ENCODE data around the gene PTPRN2.
"Not testable (repeated sequence)": the region's sequence is repeated elsewhere in the genome, so short reads cannot be mapped to it uniquely, and the experiment has no call there.

PTPRN2 gene

DNA sequence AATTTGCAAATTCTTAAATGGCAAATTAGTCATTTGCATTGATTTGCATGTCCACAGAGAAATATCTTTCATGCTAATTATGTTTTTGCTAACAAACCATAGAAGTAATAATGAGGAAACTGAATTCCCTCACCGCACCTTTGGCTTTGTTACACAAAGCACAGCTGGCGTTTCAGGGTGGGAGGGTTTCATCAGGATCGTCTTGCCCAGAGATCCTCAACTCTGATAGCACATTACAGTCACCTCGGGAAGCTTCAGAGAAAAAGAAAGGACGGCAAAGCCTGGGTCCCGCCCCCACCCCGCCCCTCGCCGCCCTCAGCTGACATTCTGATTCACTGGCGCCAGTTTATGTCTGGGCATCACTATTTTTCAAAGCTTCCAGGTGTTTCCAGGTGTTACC is 119.4 kb downstream of the PTPRN2 start:
- no peak for DNase-seq (ENCODE audit: low read depth)

DNA sequence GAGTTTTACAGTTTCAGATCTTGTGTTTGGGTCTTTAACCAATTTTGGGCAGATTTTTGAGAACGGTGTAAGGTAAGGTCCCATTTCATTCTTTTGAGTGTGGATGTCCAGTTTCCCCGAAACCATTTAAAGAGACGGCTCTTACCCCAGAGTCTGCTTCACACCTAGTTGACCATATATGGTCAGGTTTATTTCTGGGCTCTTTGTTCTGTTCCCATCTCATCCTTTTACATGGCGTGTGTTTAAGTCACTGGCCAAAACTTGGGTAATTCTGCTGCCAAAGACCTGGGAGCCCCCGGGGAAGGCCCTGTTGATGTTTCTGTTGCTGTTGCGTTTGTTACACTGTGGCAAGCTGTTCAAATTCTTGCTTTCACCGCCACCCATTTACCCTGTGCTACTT is 120.1 kb downstream of the PTPRN2 start:
- DNase-seq (ENCODE audit: low read depth) = no peak

DNA sequence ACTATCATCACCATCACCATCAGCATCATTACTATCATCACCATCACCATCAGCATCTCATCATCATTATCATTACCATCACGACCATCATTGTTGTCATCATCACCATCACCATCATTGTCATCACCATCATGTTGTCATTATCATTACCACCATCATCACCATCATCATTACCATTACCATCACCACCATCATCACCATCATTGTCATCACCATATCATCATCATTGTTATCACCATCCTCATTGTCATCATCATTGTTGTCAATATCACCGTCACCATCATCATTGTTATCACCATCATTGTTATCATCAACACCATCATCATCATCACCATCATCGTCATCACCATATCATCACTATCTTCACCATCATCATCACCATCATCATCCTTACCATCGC is 124.3 kb downstream of the PTPRN2 start:
- DNase-seq (ENCODE audit: low read depth) = no peak

DNA sequence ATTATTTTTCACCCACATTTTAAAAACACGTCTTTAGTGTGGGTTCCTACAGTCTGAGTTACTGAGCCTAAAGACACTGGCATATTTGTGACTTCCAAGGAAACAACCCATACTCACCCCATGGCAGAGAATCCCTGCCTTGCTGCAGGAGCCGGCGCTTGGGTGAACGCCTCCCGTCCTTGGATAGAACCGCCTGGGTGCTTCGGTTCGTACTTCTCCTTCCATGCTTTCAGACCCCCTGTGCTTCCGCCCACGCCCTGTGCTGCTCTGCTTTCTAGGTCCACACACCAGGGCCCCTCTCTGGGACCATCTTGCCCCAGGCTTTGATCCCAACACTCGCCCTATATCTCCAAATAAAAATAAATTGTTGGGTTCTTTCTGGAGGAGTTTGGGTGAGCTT is 125.8 kb downstream of the PTPRN2 start:
- no peak for DNase-seq (ENCODE audit: low read depth)

DNA sequence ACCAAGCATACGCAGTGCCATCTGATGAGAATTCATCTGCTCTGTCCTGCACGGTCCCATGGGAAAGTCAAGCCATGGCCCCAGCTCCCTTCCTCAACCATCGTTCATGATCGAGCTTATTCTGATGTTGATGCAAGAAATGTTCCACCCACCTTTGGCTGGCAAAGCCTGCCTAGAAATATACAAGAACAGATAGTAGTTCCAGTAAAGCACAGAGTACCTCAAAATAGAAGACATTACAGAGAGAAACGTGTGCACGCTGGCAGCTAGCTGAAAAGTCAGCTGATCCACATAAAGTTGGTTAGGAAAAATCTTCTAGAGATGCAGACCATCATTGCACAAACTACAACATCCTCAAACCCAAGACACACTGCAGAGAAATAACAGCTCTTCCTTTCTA is 127.0 kb downstream of the PTPRN2 start:
- DNase-seq (ENCODE audit: low read depth) = no peak

DNA sequence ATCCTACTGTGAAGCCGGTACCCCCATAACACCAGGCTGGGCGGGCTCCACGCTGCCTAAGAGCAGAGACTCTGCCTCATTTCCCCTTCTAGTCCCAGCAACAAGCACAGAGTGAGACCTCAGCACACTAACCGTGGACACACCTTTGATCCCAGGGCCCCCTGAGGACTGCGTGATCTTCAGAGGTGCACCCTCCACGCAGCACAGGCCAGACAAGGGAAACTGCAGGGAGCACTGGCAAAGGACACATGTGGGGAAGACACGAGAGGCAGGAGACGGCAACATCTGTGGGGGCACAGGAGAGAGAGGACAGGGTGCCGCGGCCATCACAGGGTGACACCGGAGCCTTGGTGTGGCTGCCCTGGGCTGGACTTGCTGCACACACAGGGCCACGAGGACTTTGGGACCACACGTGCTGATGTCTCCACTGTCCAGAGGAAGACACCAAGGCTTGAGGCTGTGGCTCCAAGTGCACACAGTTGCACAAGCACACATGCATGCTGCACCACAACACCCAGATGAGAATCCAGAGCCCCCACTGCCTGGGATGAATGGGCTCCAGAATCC is 128.8 kb downstream of the PTPRN2 start:
- DNase-seq (ENCODE audit: low read depth) = no peak

DNA sequence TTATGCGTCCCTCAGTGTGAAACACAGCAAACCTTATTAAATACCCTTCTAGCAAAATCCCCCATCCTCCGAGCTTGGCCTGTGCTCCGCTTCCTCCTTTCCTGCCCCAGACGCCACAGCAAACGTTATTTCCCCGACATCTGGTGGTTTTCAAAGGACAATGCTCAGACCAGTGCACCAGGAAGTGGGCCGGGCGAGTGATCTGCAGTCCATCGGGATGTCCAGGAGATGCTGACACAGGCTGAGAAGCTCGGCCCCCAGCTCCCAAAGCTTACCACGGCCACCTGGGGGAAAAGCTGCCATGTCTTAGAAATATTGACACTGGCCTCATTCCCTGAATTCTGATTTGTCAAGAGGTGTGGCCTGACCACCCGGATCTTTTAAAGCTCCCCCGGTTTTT is 129.5 kb downstream of the PTPRN2 start:
- no peak for DNase-seq (ENCODE audit: low read depth)

DNA sequence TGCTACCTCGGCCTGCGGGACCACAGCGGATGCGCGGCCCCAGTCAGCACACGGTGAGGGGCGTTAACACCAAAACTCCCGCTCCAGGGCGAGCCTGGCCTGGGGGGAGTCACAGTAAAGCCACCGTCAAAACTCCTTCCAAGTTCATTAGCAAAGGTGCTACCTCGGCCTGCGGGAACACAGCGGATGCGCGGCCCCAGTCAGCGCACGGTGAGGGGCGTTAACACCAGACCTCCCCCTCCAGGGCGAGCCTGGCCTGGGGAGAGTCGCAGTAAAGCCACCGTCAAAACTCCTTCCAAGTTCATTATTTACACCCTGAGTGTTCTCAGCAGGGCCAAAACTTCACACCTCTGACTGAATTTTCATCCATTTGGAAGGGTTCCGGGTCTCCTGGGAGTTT is 130.0 kb downstream of the PTPRN2 start:
- DNase-seq (ENCODE audit: low read depth) = not testable (repeated sequence)

DNA sequence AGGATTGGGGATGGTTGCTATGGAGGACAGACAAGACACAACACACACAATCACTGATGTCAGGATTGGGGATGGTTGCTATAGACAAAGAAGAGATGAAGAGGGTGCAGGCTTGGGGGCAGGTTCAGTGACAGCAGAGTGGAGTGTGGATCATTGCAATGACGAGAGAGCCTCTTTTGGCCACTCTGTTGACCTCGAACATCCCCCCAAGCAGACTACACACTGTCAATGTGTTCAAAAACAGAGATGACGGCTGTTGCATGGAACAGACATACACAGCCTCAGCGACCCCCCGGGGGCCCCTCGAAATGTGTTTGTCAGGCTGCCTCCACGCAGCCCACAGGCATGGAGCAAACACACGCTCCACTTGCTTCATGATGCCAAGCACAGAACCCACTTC is 133.0 kb downstream of the PTPRN2 start:
- no peak for DNase-seq (ENCODE audit: low read depth)

DNA sequence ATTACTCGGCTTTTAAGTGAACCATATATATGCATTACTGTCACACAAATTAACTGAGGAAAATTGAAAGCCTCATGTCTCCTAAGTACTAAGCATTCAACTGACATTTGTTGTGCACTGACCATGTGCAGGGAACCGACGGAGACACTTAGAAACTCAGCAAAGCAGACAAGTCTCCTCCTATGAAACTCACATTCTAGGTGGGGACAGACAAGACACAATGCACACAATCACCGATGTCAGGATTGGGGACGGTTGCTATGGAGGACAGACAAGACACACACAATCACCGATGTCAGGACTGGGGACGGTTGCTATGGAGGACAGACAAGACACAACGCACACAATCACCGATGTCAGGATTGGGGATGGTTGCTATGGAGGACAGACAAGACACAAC is 134.0 kb downstream of the PTPRN2 start:
- no peak for DNase-seq (ENCODE audit: low read depth)

DNA sequence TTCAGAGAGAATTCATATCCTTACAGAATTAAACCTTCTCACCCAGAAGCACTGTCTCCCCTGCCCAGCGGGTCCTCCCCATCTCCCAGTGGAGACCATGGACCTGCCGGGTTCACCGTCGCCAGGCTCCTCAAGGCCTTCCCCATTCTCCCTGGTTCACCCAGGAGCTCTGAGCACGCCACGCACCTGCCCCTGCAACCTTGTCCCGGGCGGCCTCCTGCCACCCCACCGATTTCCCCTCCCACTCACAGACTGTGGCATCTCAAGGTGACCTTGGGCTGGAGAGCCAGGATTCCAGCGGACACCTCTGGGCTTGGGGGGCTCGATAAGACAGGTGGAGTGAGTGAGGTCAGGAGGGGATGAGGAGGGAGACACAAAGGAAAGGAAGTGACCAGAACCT is 135.3 kb downstream of the PTPRN2 start:
- no peak for DNase-seq (ENCODE audit: low read depth)

DNA sequence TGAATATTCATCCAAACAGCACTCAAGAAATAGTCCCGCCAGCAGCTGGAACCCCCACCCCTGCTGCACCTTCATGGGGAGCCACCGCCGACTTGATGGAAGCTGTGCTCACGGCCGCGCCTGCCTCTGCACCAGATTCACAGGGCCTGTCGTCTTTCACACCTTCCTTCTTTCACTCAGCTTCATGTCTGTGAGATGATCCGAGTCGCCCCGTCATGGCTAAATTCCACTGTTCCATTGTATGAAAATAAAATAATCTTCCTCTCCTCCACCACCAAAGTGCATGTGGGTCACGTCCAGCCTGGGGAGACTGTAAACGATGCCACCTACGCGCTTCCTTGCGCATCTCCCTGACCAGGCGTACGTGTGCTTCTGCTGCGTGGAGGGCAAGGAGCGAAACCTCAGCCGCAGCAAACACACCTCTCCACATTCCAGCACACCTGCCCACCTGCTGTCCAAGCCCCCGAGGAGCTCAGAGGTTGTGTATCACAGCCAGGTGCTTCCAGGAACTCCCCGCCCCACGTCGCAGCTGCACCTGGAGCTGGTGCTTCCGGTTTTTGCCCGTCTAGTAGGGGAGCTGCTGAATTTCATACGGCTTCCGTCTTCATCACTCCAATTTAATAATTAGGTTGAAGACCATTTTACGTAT is 137.0 kb downstream of the PTPRN2 start:
- DNase-seq (ENCODE audit: low read depth) = no peak

DNA sequence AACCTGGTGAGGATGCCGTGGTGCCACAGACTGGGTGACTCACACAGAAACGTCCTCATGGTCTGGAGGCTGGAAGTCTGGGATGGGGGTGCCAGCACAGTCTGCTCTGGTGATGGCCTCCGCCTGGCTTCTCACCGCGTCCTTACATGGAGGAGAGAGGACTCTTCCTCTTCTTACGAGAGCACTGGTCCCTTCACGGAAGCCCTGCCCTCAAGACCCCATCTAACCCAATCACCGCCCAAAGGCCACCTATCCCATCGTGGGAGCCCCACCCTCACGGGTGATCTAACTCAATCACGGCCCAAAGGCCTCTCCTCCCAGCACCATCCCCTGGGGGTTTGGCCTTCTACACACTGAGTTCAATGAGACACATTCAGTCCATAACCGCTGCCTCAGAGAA is 137.7 kb downstream of the PTPRN2 start:
- no peak for DNase-seq (ENCODE audit: low read depth)

DNA sequence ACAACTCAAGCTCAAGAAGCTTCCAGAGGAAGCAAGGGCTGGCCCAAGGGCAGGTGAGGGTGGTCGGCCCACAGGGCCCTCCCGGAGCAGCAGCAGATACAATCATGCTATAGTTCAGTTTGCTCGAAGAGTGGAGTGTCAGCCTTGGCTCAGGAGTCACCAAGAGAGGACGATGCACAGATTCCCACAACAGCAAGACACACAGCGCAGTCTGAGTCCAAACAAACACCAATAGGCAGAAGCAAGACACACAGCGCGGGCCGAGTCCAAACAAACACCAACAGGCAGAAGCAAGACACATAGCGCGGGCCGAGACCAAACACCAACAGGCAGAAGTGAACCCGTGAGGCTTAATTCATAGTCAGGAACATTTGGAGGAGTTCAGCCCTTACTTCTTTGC is 138.4 kb downstream of the PTPRN2 start:
- DNase-seq (ENCODE audit: low read depth) = no peak

DNA sequence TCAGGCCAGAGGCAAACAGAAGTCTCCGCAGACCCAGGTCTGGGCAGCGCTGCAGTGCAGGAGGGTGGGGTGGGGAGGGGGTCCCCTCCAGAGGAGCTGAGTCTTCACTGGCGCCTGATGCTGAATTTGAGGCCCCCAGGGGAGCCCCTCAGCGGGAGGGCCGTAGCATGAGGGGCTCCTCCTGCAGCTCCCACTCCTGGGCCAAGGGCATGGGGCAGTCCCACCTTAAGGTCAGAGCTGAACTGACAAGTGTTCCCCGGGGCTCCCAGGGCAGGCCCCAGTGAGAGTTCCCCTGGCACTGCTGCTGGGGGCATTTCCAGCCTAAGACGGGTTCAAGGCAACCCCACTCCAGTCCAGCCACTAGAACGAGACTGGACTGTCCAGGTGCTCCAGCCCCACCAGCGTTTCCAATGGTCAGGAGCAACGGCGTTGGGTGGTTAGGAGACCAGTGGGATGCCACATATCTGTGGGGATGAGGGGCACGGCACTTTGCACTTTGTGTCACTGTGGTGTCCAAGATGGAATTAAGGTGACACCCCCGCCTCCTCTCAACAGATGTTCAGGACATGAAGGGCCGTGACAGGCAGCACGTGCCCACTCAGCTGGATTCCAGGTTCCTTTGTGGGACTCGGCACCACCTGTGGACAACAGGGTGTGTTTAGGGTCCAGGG is 139.1 kb downstream of the PTPRN2 start:
- no peak for DNase-seq (ENCODE audit: low read depth)

DNA sequence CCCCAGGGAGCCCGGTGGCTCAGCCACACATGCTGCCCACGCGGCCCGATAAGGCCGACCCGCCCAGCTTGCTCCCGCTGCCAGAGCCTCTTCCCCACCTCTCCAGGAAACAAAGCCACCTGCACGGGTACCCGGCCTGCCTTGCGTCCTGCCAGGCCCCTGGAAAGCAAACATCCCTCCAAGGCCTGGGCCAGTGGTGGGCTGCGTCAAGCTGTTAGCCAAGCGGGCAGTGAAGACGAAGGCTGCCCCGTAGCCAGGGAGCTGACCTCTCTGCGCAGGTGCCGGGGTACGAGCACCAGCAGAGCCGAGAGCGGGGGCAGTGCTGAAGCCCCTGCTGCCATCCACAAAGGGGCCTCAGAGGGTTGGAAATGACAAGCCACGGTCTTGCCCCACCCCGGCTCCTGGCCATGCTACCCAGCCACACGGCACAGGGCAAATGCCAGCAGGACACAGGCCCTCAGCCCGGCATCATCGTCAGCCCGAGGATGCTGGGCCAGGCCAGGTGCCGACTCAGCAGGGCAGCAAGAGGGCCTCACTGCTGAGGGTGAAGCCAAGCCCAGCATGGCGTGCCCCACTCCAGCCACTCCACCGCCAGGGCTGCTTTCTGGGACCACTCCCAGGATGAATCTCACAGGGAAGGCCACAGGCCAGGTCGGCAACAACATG is 140.0 kb downstream of the PTPRN2 start:
- no peak for DNase-seq (ENCODE audit: low read depth)

DNA sequence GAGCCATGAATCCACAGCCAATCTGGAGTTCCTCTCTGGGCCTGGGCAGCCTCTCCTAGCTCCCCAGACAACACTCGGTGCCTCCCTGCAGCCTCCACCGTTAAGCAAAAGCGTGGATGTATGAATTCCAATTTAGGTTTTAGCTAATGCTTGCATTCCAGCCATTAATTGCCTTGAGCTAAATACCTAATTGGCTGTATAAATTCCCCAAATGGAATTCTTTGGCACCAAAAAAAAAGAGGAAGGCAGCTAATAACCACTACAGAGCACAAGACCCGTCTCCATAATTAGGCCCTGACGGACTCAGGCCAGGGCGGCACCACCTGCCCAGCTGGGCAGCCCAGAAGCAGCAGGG is 140.5 kb downstream of the PTPRN2 start:
- DNase-seq (ENCODE audit: low read depth) = no peak

DNA sequence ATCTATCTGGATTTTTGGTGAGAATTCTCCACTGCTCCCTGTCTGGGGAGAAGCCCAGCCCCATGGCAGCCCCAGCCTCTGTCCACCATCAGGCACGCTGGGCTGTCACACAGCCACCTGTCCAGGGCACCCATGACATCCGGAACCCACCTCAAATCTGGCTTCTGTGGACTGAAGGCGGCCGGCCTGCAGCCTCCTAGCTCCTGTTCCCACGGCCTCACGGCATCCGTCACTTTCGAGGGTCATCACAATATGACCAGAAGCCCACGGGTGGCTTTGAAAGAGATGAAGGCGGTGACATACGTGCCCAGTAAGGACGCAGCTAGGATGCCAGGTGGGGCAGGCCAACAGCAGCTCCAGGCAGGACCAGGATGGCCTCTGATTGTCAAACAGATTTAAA is 140.9 kb downstream of the PTPRN2 start:
- no peak for DNase-seq (ENCODE audit: low read depth)

DNA sequence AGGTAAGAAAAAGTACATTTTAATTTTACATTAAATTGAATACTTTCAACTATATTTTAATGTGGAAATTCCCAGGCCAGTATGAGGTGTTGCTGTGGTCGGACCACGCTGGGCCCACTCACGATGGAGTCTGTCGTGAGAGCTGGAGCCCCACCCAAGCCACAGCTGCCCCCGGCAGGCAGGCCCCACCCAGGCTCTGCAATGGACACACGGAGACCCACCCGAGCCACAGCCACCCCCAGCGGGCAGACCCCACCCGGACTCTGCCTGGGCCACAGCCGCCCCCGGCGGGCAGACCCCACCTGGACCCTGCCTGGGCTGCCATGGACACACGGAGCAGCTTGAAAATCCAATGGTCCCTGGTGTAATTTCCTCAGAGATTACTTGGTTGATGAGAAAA is 141.3 kb downstream of the PTPRN2 start:
- DNase-seq (ENCODE audit: low read depth) = no peak

DNA sequence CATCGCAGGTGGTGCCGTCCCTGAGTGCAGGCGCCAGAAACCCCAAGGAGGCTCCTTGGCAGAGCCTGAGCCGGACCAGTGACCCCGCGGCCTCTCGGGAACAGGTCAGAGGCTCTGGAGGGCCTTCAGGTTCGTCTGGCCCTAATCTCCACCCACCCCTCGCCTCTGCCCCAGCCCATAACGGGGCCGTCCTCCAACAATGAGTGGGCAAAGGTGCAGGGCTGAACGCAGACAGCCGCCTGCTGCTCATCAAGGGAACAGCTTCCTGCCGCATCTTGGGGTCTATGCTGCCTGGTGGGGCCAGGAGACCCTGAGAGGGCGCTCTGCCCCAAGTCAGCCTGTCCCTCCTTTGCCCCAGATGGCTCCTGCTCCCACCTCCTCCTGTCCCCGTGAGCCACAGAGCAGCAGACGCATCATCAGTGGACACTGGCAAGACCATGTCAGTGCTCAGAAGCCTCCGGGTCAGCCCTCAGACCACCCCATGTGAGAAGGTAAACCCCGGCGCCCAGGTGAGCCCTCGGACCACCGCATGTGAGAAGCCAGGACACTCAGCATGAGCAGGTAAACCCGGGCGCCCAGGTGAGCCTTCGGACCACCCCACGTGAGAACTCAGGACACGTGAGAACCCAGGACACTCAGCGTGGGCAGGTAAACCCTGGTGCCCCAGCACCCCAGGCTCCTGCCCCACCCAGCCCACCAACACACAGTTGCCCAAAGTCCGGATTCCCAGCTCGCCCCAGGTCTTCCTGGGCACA is 142.0 kb downstream of the PTPRN2 start:
- DNase-seq (ENCODE audit: low read depth) = no peak

DNA sequence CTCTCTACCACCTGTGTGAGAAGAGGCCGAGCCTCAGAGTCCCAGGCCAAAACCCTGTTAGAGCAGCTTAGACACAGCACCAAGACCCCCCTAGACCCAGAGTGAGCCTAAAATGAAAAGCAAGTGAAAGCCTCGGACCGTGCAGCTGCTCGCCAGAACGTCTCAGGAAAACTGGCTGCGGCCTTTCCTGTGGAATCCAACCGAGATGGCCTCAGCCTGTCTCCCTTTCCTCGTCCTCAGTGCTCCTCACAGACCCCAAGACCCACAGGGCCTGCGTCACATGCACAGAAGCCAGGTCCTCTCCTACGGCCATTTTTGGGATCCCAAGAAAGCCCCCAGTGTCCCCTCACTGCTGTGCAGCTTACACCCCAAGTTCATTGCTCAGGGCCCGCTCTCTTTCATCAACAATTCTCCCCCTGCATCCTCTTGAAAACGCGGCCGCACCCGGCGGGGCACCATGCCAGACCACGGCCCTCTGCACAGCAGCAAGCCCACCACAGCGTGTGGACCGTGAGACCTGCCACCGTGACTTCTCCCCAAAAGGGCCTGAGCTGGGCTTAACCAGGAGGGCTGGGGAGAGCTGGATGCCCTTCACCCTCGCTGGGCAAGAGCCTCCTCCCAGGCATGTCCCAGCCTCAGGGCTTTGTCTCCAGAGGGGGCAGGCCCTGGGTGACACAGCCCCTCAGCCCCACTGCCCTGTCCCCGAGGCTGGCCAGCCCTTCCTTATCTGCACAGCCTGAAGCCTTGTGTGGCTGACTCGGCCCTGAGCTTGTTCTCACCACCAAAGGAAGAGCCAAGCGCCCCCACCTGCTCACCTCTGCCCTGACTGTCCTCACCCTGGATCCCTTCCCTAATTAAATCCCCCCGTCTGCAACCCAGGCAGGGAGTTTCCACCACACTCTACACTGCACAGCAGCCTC is 142.9 kb downstream of the PTPRN2 start:
- DNase-seq (ENCODE audit: low read depth) = no peak
